Activated CD4-positive, alpha-beta T cell treated with anti-CD3 and anti-CD28 coated beads for 36 hours (primary cell): ENCODE data around the gene WDR35. TPM values are rescaled to one million over a fixed set of nuclear protein-coding genes. Genes with fewer than 3 reads are reported as not detected.
"Not testable (repeated sequence)": the region's sequence is repeated elsewhere in the genome, so short reads cannot be mapped to it uniquely, and the experiment has no call there.

Source experiments
- ATAC-seq: fragments of 200-7000 bp; cut with Tn5 transposase; one replicate; pipeline ENCODE4 v1.10.0; 2021; ENCODE audit warnings: mild to moderate bottlenecking, moderate library complexity
- CTCF ChIA-PET: fragments of 350-600 bp; sonication (Branson Sonifier 250); formaldehyde crosslinking; loops from one replicate; lab custom pipeline; 2021; ENCODE audit warnings: antibody characterized with exemption; lab: Charles Lee
- POLR2A ChIA-PET: fragments of 350-600 bp; sonication (Branson Sonifier 250); formaldehyde crosslinking; loops from one replicate; lab custom pipeline; 2021; ENCODE audit warnings: antibody characterized with exemption, inconsistent platforms; lab: Charles Lee
- DNase-seq: peaks from one replicate; pipeline ENCODE4 v3.0.0-alpha.2; 2020
- H3K27ac Mint-ChIP-seq: one replicate; pipeline ENCODE4 v1.8.0; 2021; ENCODE audit warnings: mixed read lengths
- H3K27me3 Mint-ChIP-seq: one replicate; pipeline ENCODE4 v1.8.0; 2021; ENCODE audit warnings: mixed read lengths
- H3K36me3 Mint-ChIP-seq: one replicate; pipeline ENCODE4 v1.8.0; 2021; ENCODE audit warnings: low read depth, mixed read lengths
- H3K4me1 Mint-ChIP-seq: one replicate; pipeline ENCODE4 v1.8.0; 2021; ENCODE audit warnings: mixed read lengths
- H3K4me3 Mint-ChIP-seq: one replicate; pipeline ENCODE4 v1.8.0; 2021; ENCODE audit warnings: mild to moderate bottlenecking, moderate library complexity, mixed read lengths
- H3K9me3 Mint-ChIP-seq: one replicate; pipeline ENCODE4 v1.8.0; 2021; ENCODE audit warnings: low read depth, mixed read lengths
- intact Hi-C, 2 experiments: fragments of 100-400 bp; cut with DNase I in 1 of 2; cut with micrococcal nuclease in 1 of 2; formaldehyde crosslinking; loops; one replicate each; pipeline versions ENCODE4 v1.14.2 to v1.15.1; 2022 to 2024; cut with DNase I, micrococcal nuclease
- total RNA-seq, 2 experiments: library from RNA; stranded (reverse); gene quantifications; one replicate each; pipeline ENCODE4 v1.2.3, GENCODE V29; 2021

The WDR35 gene
- total RNA-seq, 2 experiments from 2014 or later: 6.2 to 7.4 TPM

- Mint-ChIP-seq H3K4me3 (no peak overlapping the region), H3K9me3 (no peaks in the 10 kb centered on the region), H3K36me3 (peaks cover 20% of the 10 kb centered on the region), H3K27ac (no peak overlapping the region), H3K27me3 (no peaks in the 10 kb centered on the region), H3K4me1 (no peaks in the 10 kb centered on the region)
- intact Hi-C loops: no loop called here
- ATAC-seq (no peak), DNase-seq (no peak)
- CTCF ChIA-PET: interaction anchor here (0.8 kb wide), 1 partner anchor 9 kb away, joined by 3 read pairs; no protein-coding TSS in a partner anchor
- POLR2A ChIA-PET: no interaction called here
Observed at GRCh38 chr2:19943189-19943588, 46.7 kb downstream of the WDR35 start.

GRCh38 chr2:19942199-19942598, 47.7 kb downstream of the WDR35 start:
- H3K27me3 Mint-ChIP-seq: no peaks in the 10 kb centered on the region
- no peak for DNase-seq
- POLR2A ChIA-PET: no interaction called here
- no peak overlapping the region for H3K27ac Mint-ChIP-seq
- H3K36me3 Mint-ChIP-seq: peaks cover 23% of the 10 kb centered on the region
- intact Hi-C loops: no loop called here
- ATAC-seq: no peak
- CTCF ChIA-PET: interaction anchor here (0.6 to 0.8 kb wide), 2 partner anchors 8 to 695 kb away, joined by 3 read pairs; no protein-coding TSS in a partner anchor
- H3K9me3 Mint-ChIP-seq: no peaks in the 10 kb centered on the region
- no peaks in the 10 kb centered on the region for H3K4me1 Mint-ChIP-seq
- H3K4me3 Mint-ChIP-seq: no peak overlapping the region

- Mint-ChIP-seq H3K9me3 (no peaks in the 10 kb centered on the region), H3K36me3 (peaks cover 29% of the 10 kb centered on the region), H3K27me3 (no peaks in the 10 kb centered on the region), H3K4me1 (no peaks in the 10 kb centered on the region), H3K4me3 (no peak overlapping the region), H3K27ac (no peak overlapping the region)
- intact Hi-C loops: no loop called here
- ChIA-PET POLR2A (no interaction called here), CTCF (interaction anchor here (0.6 kb wide), 1 partner anchor 81 kb away, joined by 3 read pairs; no protein-coding TSS in a partner anchor)
- ATAC-seq (no peak), DNase-seq (no peak)
Observed at GRCh38 chr2:19937004-19937403, 52.9 kb downstream of the WDR35 start.

GRCh38 chr2:19936203-19936602, 53.7 kb downstream of the WDR35 start:
- H3K27me3 Mint-ChIP-seq: no peaks in the 10 kb centered on the region
- peaks cover 32% of the 10 kb centered on the region for H3K36me3 Mint-ChIP-seq
- no peak for ATAC-seq
- CTCF ChIA-PET: no interaction called here
- H3K9me3 Mint-ChIP-seq: no peaks in the 10 kb centered on the region
- no peak overlapping the region for H3K4me3 Mint-ChIP-seq
- DNase-seq: no peak
- intact Hi-C loops: no loop called here
- no peaks in the 10 kb centered on the region for H3K4me1 Mint-ChIP-seq
- POLR2A ChIA-PET: no interaction called here
- H3K27ac Mint-ChIP-seq: no peak overlapping the region

- ChIA-PET CTCF (interaction anchor here (0.6 to 1.4 kb wide), 2 partner anchors 9 to 82 kb away, joined by 3 to 5 read pairs; no protein-coding TSS in a partner anchor), POLR2A (no interaction called here)
- H3K27ac Mint-ChIP-seq: no peak overlapping the region
- DNase-seq (no peak), ATAC-seq (no peak)
- no peaks in the 10 kb centered on the region for H3K4me1 Mint-ChIP-seq
- no peak overlapping the region for H3K4me3 Mint-ChIP-seq
- peaks cover 42% of the 10 kb centered on the region for H3K36me3 Mint-ChIP-seq
- peaks cover 3% of the 10 kb centered on the region for H3K9me3 Mint-ChIP-seq
- intact Hi-C loops: no loop called here
- H3K27me3 Mint-ChIP-seq: no peaks in the 10 kb centered on the region
Observed at GRCh38 chr2:19933351-19933981, 56.4 kb downstream of the WDR35 start.

- Mint-ChIP-seq H3K36me3 (peaks cover 45% of the 10 kb centered on the region), H3K27me3 (no peaks in the 10 kb centered on the region), H3K27ac (no peak overlapping the region), H3K9me3 (peaks cover 3% of the 10 kb centered on the region), H3K4me3 (no peak overlapping the region), H3K4me1 (no peaks in the 10 kb centered on the region)
- ATAC-seq (no peak), DNase-seq (no peak)
- intact Hi-C loops: no loop called here
- ChIA-PET POLR2A (no interaction called here), CTCF (interaction anchor here (1.4 kb wide), 1 partner anchor 83 kb away, joined by 5 read pairs; no protein-coding TSS in a partner anchor)
Observed at GRCh38 chr2:19932928-19933327, 57.0 kb downstream of the WDR35 start.

- ChIA-PET POLR2A (no interaction called here), CTCF (no interaction called here)
- no peak for DNase-seq
- peaks cover 61% of the 10 kb centered on the region for H3K36me3 Mint-ChIP-seq
- ATAC-seq: no peak
- H3K9me3 Mint-ChIP-seq: peaks cover 14% of the 10 kb centered on the region
- H3K4me1 Mint-ChIP-seq: no peaks in the 10 kb centered on the region
- no peak overlapping the region for H3K27ac Mint-ChIP-seq
- intact Hi-C loops: no loop called here
- H3K4me3 Mint-ChIP-seq: no peak overlapping the region
- no peaks in the 10 kb centered on the region for H3K27me3 Mint-ChIP-seq
Observed at GRCh38 chr2:19929226-19929625, 60.7 kb downstream of the WDR35 start.

GRCh38 chr2:19927816-19928215, 62.1 kb downstream of the WDR35 start:
- Mint-ChIP-seq H3K36me3 (peaks cover 57% of the 10 kb centered on the region), H3K9me3 (peaks cover 14% of the 10 kb centered on the region)
- POLR2A ChIA-PET, DNase-seq, H3K4me1 Mint-ChIP-seq, ATAC-seq, H3K27me3 Mint-ChIP-seq, intact Hi-C loops, H3K4me3 Mint-ChIP-seq, H3K27ac Mint-ChIP-seq: not testable (repeated sequence)
- CTCF ChIA-PET: interaction anchor here (0.6 kb wide), 1 partner anchor 45 kb away, joined by 3 read pairs; no protein-coding TSS in a partner anchor

- ATAC-seq, DNase-seq, H3K27me3 Mint-ChIP-seq, intact Hi-C loops, H3K27ac Mint-ChIP-seq, H3K4me3 Mint-ChIP-seq, POLR2A ChIA-PET, CTCF ChIA-PET, H3K4me1 Mint-ChIP-seq: not testable (repeated sequence)
- peaks cover 13% of the 10 kb centered on the region for H3K9me3 Mint-ChIP-seq
- H3K36me3 Mint-ChIP-seq: peaks cover 55% of the 10 kb centered on the region
Observed at GRCh38 chr2:19924526-19924925, 65.4 kb downstream of the WDR35 start.

- DNase-seq, H3K9me3 Mint-ChIP-seq, H3K4me1 Mint-ChIP-seq, POLR2A ChIA-PET, intact Hi-C loops, H3K27ac Mint-ChIP-seq, ATAC-seq, H3K4me3 Mint-ChIP-seq, CTCF ChIA-PET, H3K27me3 Mint-ChIP-seq: not testable (repeated sequence)
- peaks cover 42% of the 10 kb centered on the region for H3K36me3 Mint-ChIP-seq
Observed at GRCh38 chr2:19922188-19922587, 67.7 kb downstream of the WDR35 start.

- CTCF ChIA-PET: interaction anchor here (0.6 to 1.0 kb wide), 2 partner anchors 98 to 401 kb away, joined by 3 read pairs; no protein-coding TSS in a partner anchor
- intact Hi-C loops: no loop called here
- Mint-ChIP-seq H3K9me3 (no peaks in the 10 kb centered on the region), H3K4me1 (no peaks in the 10 kb centered on the region), H3K27me3 (no peaks in the 10 kb centered on the region), H3K36me3 (peaks cover 17% of the 10 kb centered on the region), H3K4me3 (no peak overlapping the region), H3K27ac (no peak overlapping the region)
- POLR2A ChIA-PET: no interaction called here
- no peak for ATAC-seq
- DNase-seq: no peak
Observed at GRCh38 chr2:19916385-19916950, 73.4 kb downstream of the WDR35 start.
